Esophagus squamous epithelium (tissue), 4 donors: Measurements from ENCODE around the gene UGT2B7.

Source experiments
- CTCF ChIP-seq, 6 experiments: fragments of 450-650 bp in 4 of 6; fragments of 200-600 bp in 2 of 6; sonication (generic) in 2 of 6; IDR thresholded peaks; one replicate each; pipeline ENCODE4 v1.5.1; 2016 to 2019; ENCODE audit warnings: antibody characterized with exemption in 6 of 6, mild to moderate bottlenecking in 4 of 6, moderate library complexity in 4 of 6
- POLR2A ChIP-seq, 4 donors: fragments of 450-650 bp; IDR thresholded peaks; one replicate each; pipeline ENCODE4 v1.6.1; 2017; ENCODE audit warnings: antibody characterized with exemption in 4 of 4, mild to moderate bottlenecking in 4 of 4, moderate library complexity in 3 of 4

- TF ChIP-seq POLR2A (IDR thresholded peaks at IDR 0.05) (no peak), CTCF (IDR thresholded peaks at IDR 0.05) (no peak)
Observed at GRCh38 chr4:69099910-69100309, 3.6 kb downstream of the UGT2B7 start.
